Stimulated activated naive CD8-positive, alpha-beta T cell treated with anti-CD3 and anti-CD28 coated beads, Interleukin-15, Interleukin-2, amounts not matched to agents 100 U/mL and 50 U/mL, for 24 hours (primary cell): ENCODE results near the gene RABGAP1L.
"Not testable (repeated sequence)": the region's sequence is repeated elsewhere in the genome, so short reads cannot be mapped to it uniquely, and the experiment has no call there.

ENCODE experiments used
- ATAC-seq: fragments of 150-1000 bp; cut with Tn5 transposase; one replicate; pipeline ENCODE4 v1.10.0; 2021
- DNase-seq: peaks from one replicate; pipeline ENCODE4 v3.0.0; 2021

Gene RABGAP1L

GRCh38 chr1:174884566-174884965 is 725.2 kb downstream of the RABGAP1L start:
- ATAC-seq: no peak
- no peak for DNase-seq

GRCh38 chr1:174890024-174890423 is 730.7 kb downstream of the RABGAP1L start:
- ATAC-seq (no peak), DNase-seq (no peak)

GRCh38 chr1:174892016-174892415 is 732.7 kb downstream of the RABGAP1L start:
- no peak for DNase-seq
- ATAC-seq: no peak

GRCh38 chr1:174894117-174894762 is 734.9 kb downstream of the RABGAP1L start:
- no peak for ATAC-seq
- DNase-seq: no peak

GRCh38 chr1:174895610-174896009 is 736.3 kb downstream of the RABGAP1L start:
- ATAC-seq: not testable (repeated sequence)

GRCh38 chr1:174898102-174898797 is 738.9 kb downstream of the RABGAP1L start:
- no peak for ATAC-seq
- no peak for DNase-seq

More at GRCh38 chr1:174895610-174896009, 736.3 kb downstream of the RABGAP1L start:
- DNase-seq: not testable (repeated sequence)

GRCh38 chr1:174900317-174900716 is 741.0 kb downstream of the RABGAP1L start:
- ATAC-seq: no peak
- no peak for DNase-seq

- DNase-seq (no peak), ATAC-seq (no peak)
These were observed 743.3 kb downstream of the RABGAP1L start for GRCh38 chr1:174902531-174903099.

- DNase-seq (no peak), ATAC-seq (no peak)
These were observed 752.3 kb downstream of the RABGAP1L start for GRCh38 chr1:174911606-174912005.

GRCh38 chr1:174912264-174912663 is 752.9 kb downstream of the RABGAP1L start:
- ATAC-seq (peak; percentile 75), DNase-seq (peak; percentile 18)

GRCh38 chr1:174913225-174913903 is 754.0 kb downstream of the RABGAP1L start:
- ATAC-seq: no peak

GRCh38 chr1:174914991-174915390 is 755.7 kb downstream of the RABGAP1L start:
- ATAC-seq (no peak), DNase-seq (no peak)

More at GRCh38 chr1:174913225-174913903, 754.0 kb downstream of the RABGAP1L start:
- no peak for DNase-seq

GRCh38 chr1:174916846-174917245 is 757.5 kb downstream of the RABGAP1L start:
- DNase-seq (no peak), ATAC-seq (no peak)

- ATAC-seq: no peak
These were observed 760.8 kb downstream of the RABGAP1L start for GRCh38 chr1:174920093-174920492.

GRCh38 chr1:174922121-174922520 is 762.8 kb downstream of the RABGAP1L start:
- no peak for ATAC-seq
- no peak for DNase-seq

More at GRCh38 chr1:174920093-174920492, 760.8 kb downstream of the RABGAP1L start:
- no peak for DNase-seq

- no peak for DNase-seq
- no peak for ATAC-seq
These were observed 764.5 kb downstream of the RABGAP1L start for GRCh38 chr1:174923820-174924219.

GRCh38 chr1:174928541-174928940 is 769.2 kb downstream of the RABGAP1L start:
- ATAC-seq (no peak), DNase-seq (no peak)

- ATAC-seq: no peak
- no peak for DNase-seq
These were observed 771.9 kb downstream of the RABGAP1L start for GRCh38 chr1:174931214-174931613.

GRCh38 chr1:174932587-174932986 is 773.3 kb downstream of the RABGAP1L start:
- ATAC-seq (no peak), DNase-seq (no peak)

GRCh38 chr1:174935961-174936727 is 776.8 kb downstream of the RABGAP1L start:
- DNase-seq: no peak
- no peak for ATAC-seq

- ATAC-seq (no peak), DNase-seq (no peak)
These were observed 779.1 kb downstream of the RABGAP1L start for GRCh38 chr1:174938281-174939007.
